LNCAP (cell line): ENCODE results near the gene PDCD4.

ENCODE experiments used
- TF ChIP-seq, protein P1 (sequence below): fragments of 450-650 bp; IDR thresholded peaks from 2 replicates; pipeline ENCODE4 v1.5.1; 2017; ENCODE audit warnings: mild to moderate bottlenecking

PDCD4 gene

DNA sequence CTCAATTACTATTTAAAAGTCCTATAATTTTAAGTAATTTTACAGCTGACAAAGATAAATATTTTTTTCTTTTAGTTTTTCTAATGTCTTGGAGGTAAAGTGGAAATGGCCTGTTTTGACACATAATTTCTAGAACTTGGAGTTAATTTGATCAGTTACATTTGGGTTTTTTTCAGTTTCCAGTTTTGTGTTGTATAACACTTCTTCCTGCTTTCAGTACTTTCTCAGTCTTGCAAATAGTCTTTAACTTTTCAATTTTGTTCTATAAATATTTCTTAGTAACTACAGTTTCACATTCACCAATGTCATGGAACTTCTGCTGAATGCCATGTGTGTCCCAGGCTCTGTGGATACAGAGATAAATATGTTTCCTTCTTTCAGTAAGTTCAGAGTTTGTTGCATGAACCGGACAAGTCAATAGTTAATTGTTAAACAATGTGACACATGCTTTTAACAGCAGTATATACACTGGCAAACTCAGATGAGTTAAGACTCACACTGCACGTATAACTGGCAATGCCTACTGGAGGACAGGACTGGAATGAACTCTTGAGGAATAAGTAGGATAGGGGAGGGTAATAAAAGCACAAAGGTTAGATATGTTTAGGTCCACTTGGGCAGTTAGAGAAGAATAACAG, 52.2 kb downstream of the PDCD4 start:
- TF ChIP-seq, protein P1, sequence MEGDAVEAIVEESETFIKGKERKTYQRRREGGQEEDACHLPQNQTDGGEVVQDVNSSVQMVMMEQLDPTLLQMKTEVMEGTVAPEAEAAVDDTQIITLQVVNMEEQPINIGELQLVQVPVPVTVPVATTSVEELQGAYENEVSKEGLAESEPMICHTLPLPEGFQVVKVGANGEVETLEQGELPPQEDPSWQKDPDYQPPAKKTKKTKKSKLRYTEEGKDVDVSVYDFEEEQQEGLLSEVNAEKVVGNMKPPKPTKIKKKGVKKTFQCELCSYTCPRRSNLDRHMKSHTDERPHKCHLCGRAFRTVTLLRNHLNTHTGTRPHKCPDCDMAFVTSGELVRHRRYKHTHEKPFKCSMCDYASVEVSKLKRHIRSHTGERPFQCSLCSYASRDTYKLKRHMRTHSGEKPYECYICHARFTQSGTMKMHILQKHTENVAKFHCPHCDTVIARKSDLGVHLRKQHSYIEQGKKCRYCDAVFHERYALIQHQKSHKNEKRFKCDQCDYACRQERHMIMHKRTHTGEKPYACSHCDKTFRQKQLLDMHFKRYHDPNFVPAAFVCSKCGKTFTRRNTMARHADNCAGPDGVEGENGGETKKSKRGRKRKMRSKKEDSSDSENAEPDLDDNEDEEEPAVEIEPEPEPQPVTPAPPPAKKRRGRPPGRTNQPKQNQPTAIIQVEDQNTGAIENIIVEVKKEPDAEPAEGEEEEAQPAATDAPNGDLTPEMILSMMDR: no peak

DNA sequence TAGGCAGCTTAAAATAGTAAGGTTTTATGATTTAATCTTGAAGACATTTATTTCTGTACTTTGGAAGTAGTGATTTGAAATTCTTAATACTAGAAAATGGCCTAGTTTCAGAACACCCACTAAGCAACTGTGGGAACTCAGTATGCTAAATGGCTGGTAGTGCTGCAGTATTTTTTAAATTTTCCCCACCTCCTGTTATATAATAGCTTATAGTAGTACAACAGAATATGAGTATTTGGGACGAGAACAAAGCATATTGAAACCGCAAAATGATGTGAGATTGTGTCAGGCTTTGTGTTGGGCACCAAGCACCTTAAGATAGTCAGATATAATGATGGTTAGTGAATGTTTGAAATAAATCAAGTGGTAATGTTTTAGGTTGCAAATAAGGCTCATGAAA, 55.7 kb downstream of the PDCD4 start:
- TF ChIP-seq, protein P1: no peak

DNA sequence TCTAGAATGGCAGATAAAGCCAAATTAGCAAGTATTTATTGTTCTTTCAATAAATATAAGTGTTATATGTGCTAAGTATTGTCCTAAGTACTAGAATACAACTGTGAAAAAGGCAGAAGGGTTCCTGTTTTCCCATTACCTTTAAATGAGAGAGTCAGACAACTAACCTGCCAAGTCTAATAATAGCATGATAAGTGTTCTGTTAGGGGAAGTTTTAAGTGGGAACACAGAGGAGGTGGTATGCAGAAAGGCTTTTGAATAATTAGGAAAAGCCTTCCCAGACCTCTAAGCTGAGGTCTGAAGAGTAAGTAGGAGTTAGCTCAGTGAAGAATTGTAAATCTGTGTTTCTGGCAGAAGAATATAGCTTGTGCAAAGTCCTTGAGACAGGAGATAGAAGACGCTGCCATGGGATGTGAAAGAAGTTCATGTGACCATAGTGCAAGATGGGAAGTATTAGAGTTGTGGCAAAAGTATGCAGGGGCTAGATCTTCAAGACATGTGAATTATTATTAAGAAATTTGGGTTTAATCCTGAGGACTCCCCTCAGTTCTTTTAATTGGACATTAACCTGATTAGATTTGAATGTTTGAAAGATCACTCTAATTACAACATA, 60.1 kb downstream of the PDCD4 start:
- TF ChIP-seq, protein P1: no peak

DNA sequence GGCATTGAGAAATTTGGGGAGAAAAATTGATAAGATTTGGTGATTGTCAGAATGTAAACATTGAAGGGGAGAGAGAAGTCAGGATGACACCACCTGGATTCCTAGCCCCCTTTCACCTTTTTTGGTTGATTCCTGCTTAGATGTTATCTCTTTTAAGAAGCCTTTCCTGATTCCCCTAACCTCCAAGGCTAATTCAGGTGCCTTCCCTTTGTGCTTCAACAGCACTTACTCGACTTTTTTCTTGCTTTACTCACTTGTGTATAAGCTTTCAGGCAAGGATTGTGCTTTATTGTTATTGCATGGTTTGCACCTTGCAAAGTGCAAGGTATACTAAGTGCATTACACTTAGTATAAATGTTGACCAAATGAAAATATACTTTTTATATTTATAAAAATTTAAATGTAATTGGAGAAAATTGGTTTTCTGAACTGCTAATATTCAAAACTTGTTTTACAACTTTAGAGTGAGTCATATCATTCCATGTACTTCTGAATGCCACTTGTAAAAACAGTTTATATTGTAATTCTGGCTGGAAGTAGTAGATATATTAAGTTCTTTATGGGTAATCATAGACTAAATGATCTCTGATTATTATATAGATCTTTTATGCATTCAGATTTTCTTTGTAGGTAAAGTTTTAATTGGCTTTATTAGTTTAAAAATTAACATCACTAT, 60.9 kb downstream of the PDCD4 start:
- TF ChIP-seq, protein P1: no peak

DNA sequence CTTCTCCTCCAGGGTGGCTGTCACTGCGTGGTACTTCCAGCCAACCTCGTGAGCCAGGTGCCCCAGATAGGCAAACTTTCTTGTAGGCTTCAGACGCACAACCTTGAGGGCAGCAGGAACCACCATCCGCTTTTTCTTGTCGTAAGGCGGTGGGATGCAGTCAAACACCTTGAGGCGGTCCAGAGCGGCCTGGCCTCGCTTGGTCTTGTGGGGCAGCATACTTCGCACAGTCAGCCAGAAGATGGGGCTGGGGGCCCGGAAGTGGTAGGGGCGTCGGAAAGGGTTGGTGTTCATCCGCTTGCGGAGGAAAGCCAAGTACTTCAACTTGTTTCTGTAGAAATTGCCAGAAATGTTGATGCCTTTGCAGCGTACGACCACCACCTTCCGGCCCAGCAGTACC, 65.0 kb downstream of the PDCD4 start:
- TF ChIP-seq, protein P1: no peak

DNA sequence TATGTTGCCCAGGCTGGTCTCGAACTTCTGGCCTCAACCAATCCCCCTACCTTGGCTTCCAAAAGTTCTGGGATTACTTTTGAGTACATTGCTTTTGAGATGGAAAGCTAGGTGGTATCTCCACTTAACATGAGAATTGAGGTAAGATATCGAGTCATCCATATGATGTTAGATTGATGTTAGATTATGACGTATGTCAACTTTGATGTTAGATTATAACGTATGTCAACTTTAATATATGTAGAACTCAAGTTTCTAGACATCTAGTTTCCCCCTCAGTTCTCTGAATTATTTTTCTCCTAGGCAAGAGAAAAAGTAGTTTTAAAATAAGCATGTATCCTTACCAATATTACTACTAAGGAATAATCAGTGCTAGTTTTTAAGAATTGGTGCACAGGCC, 67.7 kb downstream of the PDCD4 start:
- TF ChIP-seq, protein P1: no peak

DNA sequence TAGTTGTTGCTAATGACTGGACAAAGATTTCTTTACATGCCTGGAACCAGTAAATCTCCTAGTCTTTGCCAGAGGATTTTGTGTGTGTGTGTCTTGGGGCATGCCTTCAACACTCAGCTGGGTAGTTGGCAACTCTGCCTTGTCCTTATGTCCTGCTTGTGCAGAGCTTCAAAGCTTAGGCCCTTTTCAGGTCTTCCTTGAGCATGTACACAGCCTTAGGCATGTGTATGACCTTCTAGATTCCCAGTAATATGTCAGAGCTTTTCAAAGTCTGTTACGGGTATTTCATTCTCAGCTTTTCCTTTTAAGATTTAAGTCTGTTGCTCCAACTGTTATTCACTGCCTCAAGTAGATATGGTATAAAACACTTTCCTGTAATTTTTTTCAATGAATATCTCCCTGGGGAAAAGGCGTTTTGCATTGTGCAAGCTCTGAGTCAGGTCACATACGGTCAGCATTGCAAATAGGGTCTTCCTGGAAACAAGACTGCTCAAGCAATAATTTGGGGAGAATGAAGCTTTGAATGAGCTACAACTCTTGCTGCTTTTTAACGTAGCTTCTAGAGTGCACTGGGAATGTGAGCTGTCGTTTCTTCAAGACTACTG, 73.2 kb downstream of the PDCD4 start:
- TF ChIP-seq, protein P1: no peak
